ENCODE data around the gene SLC16A1.

SLC16A1 gene

GRCh38 chr1:112950426-112950825 lies 5.6 kb downstream of the SLC16A1 start:
- Histone ChIP-seq H3K36me3 (replicated peaks) (no peaks in the 10 kb centered on the region), H3K4me3 (ENCODE audit: low read depth, low read length) (no peak overlapping the region), H3K27ac (no peak overlapping the region), H3K27me3 (replicated peaks) (no peaks in the 10 kb centered on the region)
- in situ Hi-C loops (cut with HindIII; ENCODE audit: low pct_ligation_motif_present, low sequenced_read_pairs), result no loop called here
- DNase-seq, result no peak
- no peak for TF ChIP-seq CTCF (IDR thresholded peaks at IDR 0.05; ENCODE audit: low read depth, low read length, missing control alignments)

- no peaks in the 10 kb centered on the region for H3K27me3 ChIP-seq (replicated peaks)
- no peak overlapping the region for H3K4me3 ChIP-seq (ENCODE audit: low read depth, low read length)
- H3K27ac ChIP-seq, result no peak overlapping the region
- DNase-seq, result no peak
- in situ Hi-C loops (cut with HindIII; ENCODE audit: low pct_ligation_motif_present, low sequenced_read_pairs), result no loop called here
- no peaks in the 10 kb centered on the region for H3K36me3 ChIP-seq (replicated peaks)
- TF ChIP-seq CTCF (IDR thresholded peaks at IDR 0.05; ENCODE audit: low read depth, low read length, missing control alignments), result no peak
These were observed 9.3 kb downstream of the SLC16A1 start for GRCh38 chr1:112946683-112947082.

- Histone ChIP-seq H3K27me3 (replicated peaks) (no peaks in the 10 kb centered on the region), H3K36me3 (replicated peaks) (no peaks in the 10 kb centered on the region), H3K4me3 (ENCODE audit: low read depth, low read length) (no peak overlapping the region), H3K27ac (no peak overlapping the region)
- no peak for DNase-seq
- in situ Hi-C loops (cut with HindIII; ENCODE audit: low pct_ligation_motif_present, low sequenced_read_pairs), result no loop called here
- no peak for TF ChIP-seq CTCF (IDR thresholded peaks at IDR 0.05; ENCODE audit: low read depth, low read length, missing control alignments)
These were observed 16.2 kb downstream of the SLC16A1 start for GRCh38 chr1:112939810-112940209.

GRCh38 chr1:112938210-112938609 lies 17.8 kb downstream of the SLC16A1 start:
- in situ Hi-C loops (cut with HindIII; ENCODE audit: low pct_ligation_motif_present, low sequenced_read_pairs), result no loop called here
- no peaks in the 10 kb centered on the region for H3K27me3 ChIP-seq (replicated peaks)
- no peak for DNase-seq
- no peaks in the 10 kb centered on the region for H3K36me3 ChIP-seq (replicated peaks)
- no peak overlapping the region for H3K4me3 ChIP-seq (ENCODE audit: low read depth, low read length)
- TF ChIP-seq CTCF (IDR thresholded peaks at IDR 0.05; ENCODE audit: low read depth, low read length, missing control alignments), result no peak
- H3K27ac ChIP-seq, result no peak overlapping the region

- Histone ChIP-seq H3K27me3 (replicated peaks) (no peaks in the 10 kb centered on the region), H3K36me3 (replicated peaks) (no peaks in the 10 kb centered on the region), H3K4me3 (ENCODE audit: low read depth, low read length) (no peak overlapping the region), H3K27ac (no peak overlapping the region)
- DNase-seq, result no peak
- in situ Hi-C loops (cut with HindIII; ENCODE audit: low pct_ligation_motif_present, low sequenced_read_pairs), result no loop called here
- TF ChIP-seq CTCF (IDR thresholded peaks at IDR 0.05; ENCODE audit: low read depth, low read length, missing control alignments), result no peak
These were observed 18.5 kb downstream of the SLC16A1 start for GRCh38 chr1:112937495-112937894.

GRCh38 chr1:112937070-112937469 lies 18.9 kb downstream of the SLC16A1 start:
- TF ChIP-seq CTCF (IDR thresholded peaks at IDR 0.05; ENCODE audit: low read depth, low read length, missing control alignments), result no peak
- H3K27ac ChIP-seq, result no peak overlapping the region
- DNase-seq, result no peak
- no peak overlapping the region for H3K4me3 ChIP-seq (ENCODE audit: low read depth, low read length)
- H3K27me3 ChIP-seq (replicated peaks), result no peaks in the 10 kb centered on the region
- in situ Hi-C loops (cut with HindIII; ENCODE audit: low pct_ligation_motif_present, low sequenced_read_pairs), result no loop called here
- no peaks in the 10 kb centered on the region for H3K36me3 ChIP-seq (replicated peaks)
